ENCODE data around the gene VSTM2L.
"Not testable (repeated sequence)": the region's sequence is repeated elsewhere in the genome, so short reads cannot be mapped to it uniquely, and the experiment has no call there.

Gene VSTM2L

DNA sequence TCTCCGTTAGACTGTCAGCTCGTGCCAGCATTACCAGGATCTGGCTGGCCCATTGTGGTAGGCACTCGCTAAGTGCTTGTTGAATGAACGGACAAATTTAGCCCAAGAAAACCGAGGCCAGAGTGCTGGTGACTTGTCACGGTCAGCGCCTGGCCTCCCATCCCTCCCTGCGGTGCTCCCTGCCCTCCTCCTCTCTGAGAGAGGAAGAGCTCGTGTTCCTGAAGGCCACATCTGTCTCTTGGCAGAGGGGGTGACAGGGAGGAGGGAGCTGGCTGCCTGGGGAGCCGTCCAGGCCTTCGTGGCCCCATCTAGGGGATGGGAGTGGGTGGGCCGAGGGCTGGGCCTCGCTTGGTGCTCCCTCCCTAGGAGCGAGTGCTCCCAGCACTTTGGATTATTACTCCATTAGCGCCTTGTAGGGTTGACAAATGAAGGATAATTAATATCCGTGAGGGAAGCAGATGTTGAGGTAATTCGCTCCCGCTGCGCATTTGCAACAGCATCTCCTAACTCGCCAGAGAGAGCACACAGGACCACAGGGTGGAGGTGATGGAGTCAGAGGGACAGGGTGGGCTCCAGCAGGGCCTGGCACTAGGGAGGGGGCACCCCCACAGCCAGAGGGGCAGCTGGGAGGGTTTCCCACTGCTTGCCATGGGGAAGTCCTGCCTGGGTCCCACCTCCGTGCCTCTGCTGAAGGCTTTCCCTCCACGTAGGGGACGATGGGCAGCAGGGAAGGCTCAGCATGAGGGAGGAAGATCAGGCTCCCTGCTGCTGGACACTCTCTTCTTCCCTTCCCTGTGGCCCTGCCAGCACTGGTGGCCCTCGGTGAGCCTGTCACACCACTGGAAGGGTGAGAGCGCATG is 37.0 kb downstream of the VSTM2L start:
- no peak for DNase-seq

DNA sequence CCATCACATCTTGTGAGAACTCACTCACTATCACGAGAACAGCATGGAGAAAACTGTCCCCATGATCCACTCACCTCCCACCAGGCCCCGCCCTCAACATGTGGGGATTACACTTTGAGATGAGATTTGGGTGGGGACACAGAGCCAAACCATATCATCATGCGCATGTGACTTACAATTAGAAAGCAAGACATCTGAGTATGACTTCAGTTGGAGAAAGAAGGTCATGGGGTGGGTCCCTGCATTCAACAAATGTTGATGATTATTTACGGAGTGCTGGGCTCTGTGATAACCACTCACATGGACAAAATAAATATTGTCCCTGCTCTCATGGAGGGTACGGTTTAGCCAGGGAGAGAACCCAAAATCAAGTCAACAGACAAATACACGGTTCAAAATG is 37.9 kb downstream of the VSTM2L start:
- DNase-seq = no peak

DNA sequence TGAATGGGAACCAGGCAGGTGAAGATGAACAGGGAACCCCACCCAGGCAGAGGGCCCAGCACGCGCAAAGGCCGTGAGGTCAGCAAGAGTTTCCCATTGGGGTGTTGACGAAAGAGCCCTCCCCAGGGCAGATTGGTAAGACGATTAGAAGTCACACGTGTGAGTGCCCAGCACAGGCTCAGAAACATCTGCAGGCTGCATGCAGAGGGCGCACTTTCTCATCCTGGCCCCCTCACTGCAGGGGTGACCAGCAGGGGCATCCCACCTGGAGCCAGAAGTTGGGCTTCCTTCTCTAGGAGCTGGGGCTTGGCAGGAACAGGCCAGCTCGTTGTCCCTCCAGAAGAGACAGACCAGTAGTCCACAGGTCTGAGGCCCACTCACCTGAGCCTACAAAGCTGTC is 38.4 kb downstream of the VSTM2L start:
- no peak for DNase-seq

DNA sequence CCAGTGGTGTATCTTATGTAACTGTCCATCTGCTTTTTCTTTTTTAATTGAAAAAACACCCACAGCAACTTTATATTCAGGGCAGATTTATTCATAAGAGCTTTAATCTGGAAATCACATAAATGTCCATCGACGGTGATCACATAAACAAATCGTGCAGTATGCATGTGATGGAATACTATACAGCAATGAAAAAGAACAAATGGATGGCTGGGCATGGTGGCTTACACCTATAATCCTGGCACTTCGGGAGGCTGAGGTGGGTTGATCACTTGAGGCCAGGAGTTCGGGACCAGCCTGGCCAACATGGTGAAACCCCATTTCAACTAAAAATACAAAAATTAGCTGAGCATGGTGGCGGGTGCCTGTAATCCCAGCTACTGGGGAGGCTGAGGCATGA is 39.1 kb downstream of the VSTM2L start:
- DNase-seq = no peak

DNA sequence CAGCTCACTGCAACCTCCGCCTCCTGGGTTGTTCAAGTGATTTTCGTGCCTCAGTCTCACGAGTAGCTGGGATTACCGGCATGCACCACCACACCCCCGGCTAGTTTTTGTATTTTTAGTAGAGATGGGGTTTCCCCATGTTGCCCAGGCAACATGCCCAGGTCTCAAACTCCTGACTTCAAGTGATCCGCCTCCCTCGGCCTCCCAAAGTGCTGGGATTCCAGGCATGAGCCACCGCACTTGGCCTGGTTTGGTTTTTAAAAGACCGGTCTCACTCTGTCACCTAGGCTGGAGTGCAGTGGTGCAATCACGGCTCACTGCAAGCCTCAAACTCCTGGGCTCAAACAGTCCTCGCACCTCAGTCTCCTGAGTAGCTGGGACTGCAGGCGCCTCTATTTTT is 40.1 kb downstream of the VSTM2L start:
- no peak for DNase-seq

DNA sequence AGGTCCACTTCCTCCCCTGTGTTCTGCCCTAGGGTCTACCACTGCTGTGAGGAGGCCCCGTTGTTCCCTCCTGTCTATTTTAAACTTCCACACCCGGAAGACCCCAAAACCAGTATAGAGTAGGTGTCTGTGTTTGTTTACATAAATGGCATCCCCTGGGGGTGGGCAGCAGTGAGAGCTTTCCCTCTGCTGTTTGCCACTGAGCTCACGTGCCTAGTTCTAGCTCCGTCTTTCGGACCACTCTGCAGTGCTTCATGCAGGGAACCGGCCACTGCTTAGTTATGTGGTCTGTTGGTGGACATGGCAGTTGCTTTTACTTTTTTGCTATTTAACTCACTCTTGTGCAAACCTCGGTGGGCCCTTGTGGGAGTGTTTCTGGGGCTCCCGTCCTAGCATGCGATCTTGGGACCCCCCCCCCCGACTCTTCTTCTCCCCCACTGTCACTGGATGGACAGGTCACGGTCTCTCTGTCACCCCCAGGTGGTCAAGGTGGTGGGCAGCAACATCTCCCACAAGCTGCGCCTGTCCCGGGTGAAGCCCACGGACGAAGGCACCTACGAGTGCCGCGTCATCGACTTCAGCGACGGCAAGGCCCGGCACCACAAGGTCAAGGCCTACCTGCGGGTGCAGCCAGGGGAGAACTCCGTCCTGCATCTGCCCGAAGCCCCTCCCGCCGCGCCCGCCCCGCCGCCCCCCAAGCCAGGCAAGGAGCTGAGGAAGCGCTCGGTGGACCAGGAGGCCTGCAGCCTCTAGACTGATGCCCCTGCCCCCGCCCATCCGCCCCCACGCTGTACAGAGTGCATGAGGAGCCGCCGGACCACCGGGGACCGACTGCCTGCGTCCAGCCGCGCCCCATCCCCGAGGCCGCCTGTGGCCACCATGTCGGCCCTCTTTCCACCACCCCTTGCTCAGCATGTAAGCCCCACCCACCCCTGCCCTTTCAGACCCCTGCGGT is 40.9 kb downstream of the VSTM2L start:
- DNase-seq = no peak

DNA sequence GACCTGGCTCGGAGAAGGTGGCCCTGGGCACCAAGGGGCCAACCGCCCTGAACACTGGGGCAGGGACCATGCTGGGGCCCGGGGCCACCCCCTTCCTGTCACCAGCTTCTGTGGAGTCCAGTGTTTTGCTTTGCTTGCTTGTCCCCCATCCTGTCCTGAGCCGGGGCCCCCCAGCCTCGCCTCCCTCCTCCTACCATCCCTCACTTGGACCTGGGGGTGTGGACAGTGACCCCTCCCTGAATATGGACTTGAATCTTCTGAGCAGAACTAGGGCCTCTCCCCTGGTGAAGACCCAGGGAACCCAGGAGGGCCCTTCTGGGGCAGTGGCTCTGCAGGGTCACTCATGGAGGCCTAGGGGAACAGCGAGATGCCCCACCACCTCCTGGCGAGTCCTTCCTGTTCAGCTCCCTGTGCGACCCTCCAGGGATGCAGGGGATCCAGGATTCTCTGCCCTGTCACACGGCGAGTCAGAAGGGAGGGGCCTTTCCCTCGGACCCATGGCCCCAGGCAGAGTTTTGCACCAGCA is 41.6 kb downstream of the VSTM2L start:
- no peak for DNase-seq

DNA sequence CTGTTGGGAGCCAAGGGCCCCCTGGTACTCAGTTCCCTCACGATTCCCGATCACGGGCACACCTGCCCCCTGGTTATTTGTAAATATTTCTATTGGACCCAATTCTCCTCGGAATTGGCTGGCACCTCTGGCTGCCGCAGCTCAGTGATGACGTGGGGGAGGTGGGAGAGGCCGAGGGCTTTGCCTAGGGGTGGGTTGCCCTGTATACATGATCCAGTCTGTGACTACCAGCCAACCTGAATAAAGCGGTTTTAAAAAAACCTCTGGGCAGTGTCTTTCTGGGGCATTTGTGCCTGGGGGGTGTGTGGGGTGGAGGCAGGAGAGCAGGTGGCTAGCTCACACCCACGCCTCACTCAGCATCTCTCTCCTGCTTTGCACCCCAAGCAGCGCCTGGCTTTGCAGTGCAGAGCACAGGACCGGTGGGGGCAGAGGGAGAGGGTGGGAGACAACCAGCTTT is 42.2 kb downstream of the VSTM2L start:
- DNase-seq = no peak

DNA sequence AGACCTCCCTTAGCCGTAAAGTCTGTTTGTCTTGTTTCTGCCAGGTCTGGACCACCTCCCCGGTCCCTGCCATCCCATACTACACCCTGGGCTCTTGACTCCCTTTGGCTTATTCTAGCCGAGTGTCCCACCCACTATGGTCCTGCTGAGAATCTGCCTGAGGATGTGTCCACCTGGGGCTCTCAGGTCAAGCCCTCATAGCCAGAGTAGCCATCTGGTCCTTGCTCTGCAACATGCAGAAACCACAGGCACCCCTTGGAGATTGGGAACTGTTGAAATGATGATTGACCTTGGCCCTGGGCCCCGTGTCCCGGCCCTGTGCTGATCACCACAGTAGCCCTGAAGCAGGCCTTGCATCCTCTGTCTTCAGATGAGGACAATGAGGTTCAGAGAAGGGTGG is 44.0 kb downstream of the VSTM2L start:
- DNase-seq = no peak

DNA sequence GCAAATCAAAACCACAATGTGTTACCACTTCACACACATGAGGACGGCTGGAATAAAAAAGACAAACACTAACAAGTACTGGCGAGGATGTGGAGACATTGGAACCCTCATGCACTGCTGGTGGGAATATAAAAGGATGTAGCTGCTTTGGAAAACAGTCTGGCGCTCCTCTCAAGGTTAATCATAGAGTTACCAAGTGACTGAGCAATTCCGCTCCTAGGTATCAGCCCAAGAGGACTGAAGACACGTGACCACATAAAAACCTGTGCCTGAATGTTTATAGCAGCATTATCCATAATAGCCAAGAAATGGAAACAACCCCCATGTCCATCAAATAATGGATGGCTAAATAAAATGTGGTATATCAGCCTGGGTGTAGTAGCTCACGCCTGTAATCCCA is 45.0 kb downstream of the VSTM2L start:
- DNase-seq = no peak

DNA sequence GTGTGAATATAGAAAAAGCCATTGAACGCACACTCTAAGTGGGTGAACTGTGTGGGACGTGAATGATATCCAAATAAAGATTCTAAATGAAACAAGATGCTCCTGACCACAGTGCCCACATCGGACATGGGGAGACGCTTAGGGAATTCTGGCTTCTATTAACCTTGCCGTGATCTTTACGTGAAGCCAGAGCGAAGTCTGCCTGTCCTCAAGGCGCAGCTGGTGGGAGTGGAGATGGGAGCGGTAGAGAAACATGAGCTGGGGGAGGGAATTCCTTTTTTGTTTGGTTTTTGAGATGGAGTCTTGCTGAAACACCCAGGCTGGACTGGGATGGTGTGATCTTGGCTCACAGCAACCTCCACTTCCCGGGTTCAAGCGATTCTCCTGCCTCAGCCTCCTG is 46.0 kb downstream of the VSTM2L start:
- no peak for DNase-seq

DNA sequence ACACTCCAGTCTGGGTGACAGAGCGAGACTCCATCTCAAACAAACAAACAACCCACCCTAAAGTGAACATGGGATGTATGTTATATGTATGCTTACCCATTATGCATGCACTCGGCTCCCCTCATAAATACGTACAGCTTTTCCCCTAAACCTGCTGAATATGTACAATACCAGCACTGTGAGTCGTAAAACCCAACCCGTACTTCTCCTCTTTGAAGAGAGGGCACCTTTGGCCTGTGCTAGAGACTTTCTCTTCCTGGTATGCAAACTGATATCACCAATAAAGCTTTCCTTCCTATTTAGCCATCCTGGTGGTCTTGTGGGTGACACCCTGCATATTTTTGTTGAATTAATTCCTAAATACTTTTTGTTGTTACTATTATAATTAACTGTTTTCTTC is 51.3 kb downstream of the VSTM2L start:
- no peak for DNase-seq

DNA sequence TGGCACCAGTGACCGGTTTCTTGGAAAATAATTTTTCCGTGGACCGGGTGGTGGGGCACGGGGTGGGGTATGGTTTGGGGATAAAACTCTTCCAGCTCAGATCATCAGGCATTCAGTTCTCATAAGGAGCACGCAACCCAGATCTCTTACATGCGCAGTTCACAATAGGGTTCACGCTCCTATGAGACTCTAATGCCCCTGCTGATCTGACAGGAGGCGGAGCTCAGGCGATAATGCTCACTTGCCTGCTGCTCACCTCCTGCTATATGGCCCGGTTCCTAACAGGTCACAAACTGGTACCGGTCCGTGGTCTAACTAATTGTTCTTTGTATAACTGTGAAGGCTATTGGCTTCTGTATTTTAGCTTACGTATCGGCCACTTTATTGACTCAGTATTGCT is 51.7 kb downstream of the VSTM2L start:
- no peak for DNase-seq

DNA sequence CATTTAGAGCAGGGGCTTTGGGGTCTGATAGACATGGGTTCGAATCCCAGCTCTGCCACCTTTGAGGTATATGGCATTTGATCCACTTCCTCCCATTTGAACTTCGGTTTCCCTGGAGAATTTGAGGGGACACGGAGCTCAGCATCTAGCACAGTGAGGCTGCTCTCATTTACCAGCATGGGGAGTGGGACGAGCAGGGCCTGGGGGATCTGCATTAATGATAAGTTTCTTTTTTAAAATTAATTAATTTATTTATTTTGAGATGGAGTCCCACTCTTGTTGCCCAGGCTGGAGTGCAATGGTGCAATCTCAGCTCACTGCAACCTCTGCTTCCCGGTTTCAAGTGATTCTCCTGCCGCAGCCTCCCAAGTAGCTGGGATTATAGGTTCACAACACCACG is 52.6 kb downstream of the VSTM2L start:
- DNase-seq = no peak

DNA sequence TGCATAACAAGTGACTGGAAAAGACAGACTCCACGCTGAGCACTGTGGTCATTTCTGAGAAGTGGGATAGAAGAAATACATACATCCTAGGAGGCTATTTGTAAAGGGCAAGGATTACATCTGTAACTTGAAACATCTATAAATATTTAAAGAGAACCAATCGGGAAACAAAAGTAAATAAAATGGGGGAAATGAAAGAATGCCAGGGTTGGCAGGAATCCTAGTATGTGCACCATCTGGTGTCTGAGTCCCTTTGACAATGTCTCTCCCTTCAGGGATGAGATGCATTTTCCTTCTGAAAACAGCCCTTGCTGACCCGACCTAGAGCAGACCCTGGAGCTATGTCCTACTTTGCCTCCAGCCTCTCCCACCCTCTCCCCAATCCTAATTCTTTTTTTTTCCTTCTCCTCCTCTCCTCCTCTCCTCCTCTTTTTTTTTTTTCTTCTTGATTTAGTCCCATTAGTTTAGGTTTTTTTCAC is 53.2 kb downstream of the VSTM2L start:
- DNase-seq = no peak

DNA sequence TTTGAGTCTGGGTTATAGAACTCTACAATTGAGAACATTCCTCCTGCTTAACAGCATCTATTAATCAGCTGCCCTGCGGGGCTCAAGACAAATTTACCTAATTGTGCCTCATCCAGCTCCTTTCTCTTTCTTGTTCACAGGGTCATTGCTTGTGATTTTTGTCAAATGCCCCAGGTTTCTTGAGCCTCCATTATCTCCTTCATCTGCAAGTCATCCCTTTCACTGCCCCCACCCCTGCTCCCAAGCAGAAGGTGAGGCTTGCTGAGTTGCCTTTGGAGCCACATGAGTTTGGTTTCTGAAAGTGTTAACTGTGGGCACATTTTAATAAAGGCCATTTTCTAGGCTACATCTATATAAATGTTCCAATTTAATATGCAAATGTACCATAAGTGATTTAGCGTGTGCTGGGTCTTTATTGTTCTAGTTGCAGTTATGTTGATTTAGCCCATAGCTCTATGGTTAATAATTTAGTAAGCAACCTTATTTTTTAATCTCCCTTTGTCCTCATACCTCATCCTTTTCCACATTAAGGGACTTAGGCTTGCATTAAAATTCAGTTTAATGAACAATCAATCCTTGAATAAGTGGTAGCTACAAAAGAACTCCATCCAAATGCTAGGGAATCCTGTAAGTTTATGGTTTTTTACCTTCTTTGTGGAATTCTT is 56.1 kb downstream of the VSTM2L start:
- DNase-seq = no peak

DNA sequence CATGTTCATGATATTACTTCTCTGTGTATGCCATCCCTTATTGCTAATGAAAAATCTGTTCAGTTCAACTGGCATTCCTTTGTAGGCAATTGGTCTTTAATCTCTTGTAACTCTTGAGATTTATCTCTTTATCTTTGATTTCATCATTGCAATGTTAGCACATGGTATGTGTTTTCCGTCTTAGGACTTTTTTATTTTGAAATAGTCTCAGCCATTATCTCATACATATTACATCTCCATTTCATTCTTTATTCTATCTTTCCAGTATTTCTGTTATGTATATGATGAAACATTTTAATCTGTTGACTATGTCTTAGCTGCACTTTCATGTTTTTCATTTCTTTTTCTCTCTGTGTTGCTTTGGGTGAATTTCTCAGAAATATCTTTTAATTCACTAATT is 58.1 kb downstream of the VSTM2L start:
- DNase-seq = no peak

DNA sequence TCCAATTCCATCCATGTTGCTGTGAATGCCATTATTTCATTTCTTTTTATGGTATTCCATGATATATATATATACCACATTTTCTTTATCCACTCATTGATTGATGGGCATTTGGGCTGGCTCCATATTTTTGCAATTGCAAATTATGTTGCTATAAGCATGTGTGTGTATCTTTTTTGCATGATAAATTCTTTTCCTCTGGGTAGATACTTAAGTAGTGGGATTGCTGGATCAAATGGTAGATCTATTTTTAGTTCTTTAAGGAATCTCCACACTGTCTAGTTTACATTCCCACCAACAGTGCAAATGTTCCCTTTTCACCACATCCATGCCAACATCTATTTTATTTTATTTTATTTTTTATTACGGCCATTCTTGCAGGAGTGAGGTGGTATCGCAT is 60.6 kb downstream of the VSTM2L start:
- not testable (repeated sequence) for DNase-seq

DNA sequence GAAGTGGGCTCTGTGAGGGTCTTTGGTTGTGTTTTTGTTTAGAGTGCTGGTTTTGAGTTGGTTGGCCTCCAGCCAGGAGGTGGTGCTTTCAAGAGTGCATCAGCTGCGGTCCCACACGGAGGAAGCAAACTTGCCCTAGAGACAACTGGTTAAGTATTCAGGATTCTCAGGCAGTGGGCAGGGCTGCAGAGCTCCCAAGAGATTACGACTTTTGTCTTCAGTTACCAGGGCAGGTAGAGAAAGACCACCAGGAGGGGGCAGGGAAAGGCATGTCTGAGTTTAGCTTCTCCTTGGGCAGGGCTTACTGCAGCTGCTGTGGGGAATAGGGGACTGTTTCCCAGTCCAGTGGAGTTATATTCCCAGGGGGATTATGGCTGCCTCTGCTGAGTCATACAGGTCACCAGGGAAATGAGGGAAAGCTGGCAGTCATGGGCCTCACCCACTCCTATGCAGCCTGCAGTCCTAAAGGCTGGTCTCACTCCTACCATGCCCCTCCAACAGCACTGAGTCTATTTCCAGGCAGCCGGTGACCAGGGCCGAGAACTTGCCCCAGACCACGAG is 66.0 kb downstream of the VSTM2L start:
- peak; percentile 100 for DNase-seq

DNA sequence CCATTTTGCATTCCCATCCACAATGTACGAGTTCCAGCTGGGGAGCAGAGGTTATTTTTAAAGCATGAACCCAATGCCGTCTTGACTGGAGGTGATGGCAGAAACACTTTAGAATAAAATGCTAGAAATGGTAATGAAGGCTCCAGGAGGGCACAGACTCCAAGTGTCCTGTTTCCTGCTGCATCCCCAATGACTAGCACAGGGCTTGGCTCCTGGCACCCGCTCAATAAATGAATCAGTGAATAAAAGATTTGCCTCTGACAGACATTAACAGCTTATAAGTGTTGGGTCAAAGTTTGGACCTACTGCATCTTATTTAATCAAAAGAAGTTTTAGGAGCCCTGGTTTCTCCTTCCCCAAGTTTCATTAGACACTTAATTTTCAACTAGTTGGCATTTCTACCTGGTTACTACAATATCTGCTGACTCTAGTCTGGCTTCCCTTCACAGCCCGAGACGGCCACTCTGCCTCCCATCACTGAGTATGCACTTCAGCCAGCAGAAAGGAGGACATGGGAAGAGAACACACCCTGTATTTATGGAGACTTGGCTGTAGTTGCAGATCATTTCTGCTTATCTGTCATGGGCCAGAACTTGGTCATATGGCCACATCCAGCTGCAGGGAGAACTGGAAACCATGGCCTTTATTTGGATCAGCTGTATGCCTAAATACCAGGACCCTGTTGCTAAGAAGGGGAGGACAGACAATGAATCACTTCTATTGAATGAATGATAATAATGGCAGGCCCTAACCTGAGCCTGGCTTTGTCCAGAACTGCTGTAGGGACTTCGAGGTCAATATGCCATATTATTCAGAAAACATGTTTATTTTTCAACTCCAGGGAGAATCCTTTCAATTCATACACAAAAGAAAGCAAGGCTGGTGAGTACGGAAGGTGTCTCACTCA is 67.3 kb downstream of the VSTM2L start:
- no peak for DNase-seq

DNA sequence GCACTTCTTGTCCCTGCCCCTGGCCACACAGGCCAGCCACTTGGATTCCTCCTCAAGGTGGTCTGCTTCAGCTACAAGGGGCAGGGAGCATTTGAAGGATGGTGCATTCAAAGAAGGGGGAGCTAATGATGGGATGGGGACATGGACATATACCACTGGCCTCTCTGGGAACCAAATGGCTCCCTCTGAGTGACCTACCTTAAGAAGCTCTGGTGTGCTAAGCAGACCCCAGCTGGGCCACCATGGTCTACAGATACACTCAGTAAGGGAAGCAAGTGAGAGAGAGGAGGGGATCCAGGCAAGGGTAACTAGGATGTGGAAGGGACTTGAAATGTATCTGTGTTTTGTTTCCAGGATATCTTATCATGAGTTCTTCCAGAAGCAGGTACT is 67.9 kb downstream of the VSTM2L start:
- no peak for DNase-seq

All from NCI-H524 treated with DMSO at 0.1 percent for 48 hours (cell line).